Sigmoid colon (tissue), 7 donors: ENCODE data around the gene GNG10. TPM values are rescaled to one million over a fixed set of nuclear protein-coding genes. Genes with fewer than 3 reads are reported as not detected.
"Not testable (repeated sequence)": the region's sequence is repeated elsewhere in the genome, so short reads cannot be mapped to it uniquely, and the experiment has no call there.

Source experiments
- DNase-seq: peaks from one replicate; pipeline ENCODE4 v3.0.0-alpha.2; 2019
- H3K27ac ChIP-seq, 4 donors: fragments of 200-600 bp; sonication (generic); one replicate each; pipeline ENCODE4 v1.5.1; 2016 to 2019; ENCODE audit warnings: mild to moderate bottlenecking in 1 of 4
- H3K27me3 ChIP-seq, 3 donors: fragments of 200-600 bp; sonication (generic); one replicate each; pipeline ENCODE4 v1.5.1; 2019; ENCODE audit warnings: mild to moderate bottlenecking in 1 of 3
- H3K36me3 ChIP-seq, 4 donors: fragments of 200-600 bp; sonication (generic); one replicate each; pipeline ENCODE4 v1.5.1; 2016 to 2019
- H3K4me1 ChIP-seq, 4 donors: fragments of 200-600 bp; sonication (generic); one replicate each; pipeline ENCODE4 v1.5.1; 2017 to 2019
- H3K4me3 ChIP-seq, 4 donors: fragments of 200-600 bp; sonication (generic); one replicate each; pipeline ENCODE4 v1.5.1; 2017 to 2019; ENCODE audit warnings: mild to moderate bottlenecking in 2 of 4, moderate library complexity in 1 of 4
- H3K9me3 ChIP-seq, 4 donors: fragments of 200-600 bp in 3 of 4; sonication (generic) in 3 of 4; one replicate each; pipeline versions ENCODE4 v1.5.1 to v1.6.1; 2013 to 2019
- EP300 ChIP-seq, 4 donors: sonication (generic); formaldehyde crosslinking; IDR thresholded peaks; one replicate each; pipeline ENCODE4 v1.6.1; 2017; ENCODE audit warnings: antibody characterized with exemption in 4 of 4
- POLR2A ChIP-seq, 2 donors: fragments of 450-650 bp; IDR thresholded peaks; one replicate each; pipeline ENCODE4 v1.6.1; 2016; ENCODE audit warnings: antibody characterized with exemption in 2 of 2, mild to moderate bottlenecking in 2 of 2, moderate library complexity in 2 of 2
- POLR2AphosphoS5 ChIP-seq, 4 donors: sonication (generic); formaldehyde crosslinking; IDR thresholded peaks; one replicate each; pipeline ENCODE4 v1.6.1; 2017; ENCODE audit warnings: antibody characterized with exemption in 4 of 4
- WGBS, 2 donors: extraction: QIAGEN DNeasy Blood & Tissue Kit; methylation state at CpG; one replicate each; pipeline ENCODE4 v1.1.7; 2013; 5-methylcytosine and 5-hydroxymethylcytosine counted together
- intact Hi-C: fragments of 100-400 bp; cut with DNase I; formaldehyde crosslinking; loops from one replicate; pipeline ENCODE4 v1.15.1; 2023
- polyA plus RNA-seq, 3 donors: library from polyadenylated mRNA; stranded (reverse); fragments of 200-250 nt; gene quantifications; one replicate each; pipeline ENCODE4 v1.2.3, GENCODE V29; 2013
- total RNA-seq, 4 donors: library from RNA; depleted of rRNA; stranded (reverse); fragments of >200 nt; gene quantifications; one replicate each; pipeline ENCODE4 v1.1.0, GENCODE V29; 2016
- TF ChIP-seq, protein P1 (sequence below), 4 experiments: fragments of 450-650 bp in 3 of 4; fragments of 200-600 bp in 1 of 4; IDR thresholded peaks; one replicate each; pipeline ENCODE4 v1.5.1; 2016 to 2019; ENCODE audit warnings: antibody characterized with exemption in 4 of 4, mild to moderate bottlenecking in 3 of 4, moderate library complexity in 2 of 4
- donor health status: healthy with polysubstance abuse.
- donor health status: Bipolar disorder and iron deficiency.
- donor health status: healthy.

Gene GNG10
- total RNA-seq (100 to 1,000 TPM in 1 of 4 donors, 10 to 100 TPM in 3; 61.0 to 104 (median 79.9) TPM), polyA plus RNA-seq (10 to 100 TPM; 32.3 to 76.3 (median 55.9) TPM)

DNA sequence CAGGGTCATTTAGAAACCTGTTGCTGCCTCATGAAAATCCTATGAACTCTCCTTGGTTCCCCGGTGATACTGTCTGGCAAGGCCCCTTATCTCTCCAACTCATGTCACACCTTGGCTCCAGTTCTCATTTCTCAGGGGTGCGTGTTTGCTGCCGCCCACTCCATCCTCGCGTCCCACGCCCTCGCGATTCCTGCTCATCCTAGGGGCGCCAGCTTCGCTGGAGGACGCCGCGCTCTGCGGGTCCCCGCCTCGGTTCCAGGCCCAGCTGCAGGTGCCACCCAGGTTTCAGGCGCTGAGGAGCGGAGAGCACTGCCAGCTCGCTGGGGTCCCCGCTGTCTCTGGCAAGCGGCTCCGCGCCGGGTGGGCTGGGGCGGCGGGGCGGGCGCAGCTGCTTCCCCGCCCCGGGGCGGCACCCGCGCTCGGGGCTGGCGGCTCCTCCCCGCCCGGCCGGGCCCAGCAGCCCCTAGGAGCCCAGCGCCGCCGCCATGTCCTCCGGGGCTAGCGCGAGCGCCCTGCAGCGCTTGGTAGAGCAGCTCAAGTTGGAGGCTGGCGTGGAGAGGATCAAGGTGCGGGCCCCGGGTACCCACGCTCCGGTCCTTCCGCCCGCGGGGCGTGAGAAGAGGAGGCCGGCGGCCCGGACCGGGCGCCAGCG lies at the start of gene GNG10:
TSS of gene GNG10 (plus strand) at position 456 of the 652 bp plus-strand sequence. CDS start at position 486, 30 bp downstream.
- peak within 1 kb of the TSS; percentile 76 to 85 (median 83) for H3K27ac ChIP-seq
- peak; percentile 74 for DNase-seq
- peaks cover 0 to 15% (median 13%) of the 10 kb centered on the region in 4 donors for H3K4me1 ChIP-seq
- H3K27me3 ChIP-seq: no peaks in the 10 kb centered on the region
- H3K36me3 ChIP-seq: no peaks in the 10 kb centered on the region
- intact Hi-C loops: no loop called here
- H3K4me3 ChIP-seq: peak within 1 kb of the TSS; percentile 60 to 82 (median 74)
- WGBS, 2 donors: 0% methylated on average over 61 of the region's 61 CpGs
- no peaks in the 10 kb centered on the region for H3K9me3 ChIP-seq
- TF ChIP-seq POLR2AphosphoS5 (IDR thresholded peaks at IDR 0.05): peak in 3 of 4 donors; percentile 37 to 56 (median 43)
- TF ChIP-seq POLR2A (IDR thresholded peaks at IDR 0.05): no peak
- no peak for TF ChIP-seq EP300 (IDR thresholded peaks at IDR 0.05)
- TF ChIP-seq, protein P1, sequence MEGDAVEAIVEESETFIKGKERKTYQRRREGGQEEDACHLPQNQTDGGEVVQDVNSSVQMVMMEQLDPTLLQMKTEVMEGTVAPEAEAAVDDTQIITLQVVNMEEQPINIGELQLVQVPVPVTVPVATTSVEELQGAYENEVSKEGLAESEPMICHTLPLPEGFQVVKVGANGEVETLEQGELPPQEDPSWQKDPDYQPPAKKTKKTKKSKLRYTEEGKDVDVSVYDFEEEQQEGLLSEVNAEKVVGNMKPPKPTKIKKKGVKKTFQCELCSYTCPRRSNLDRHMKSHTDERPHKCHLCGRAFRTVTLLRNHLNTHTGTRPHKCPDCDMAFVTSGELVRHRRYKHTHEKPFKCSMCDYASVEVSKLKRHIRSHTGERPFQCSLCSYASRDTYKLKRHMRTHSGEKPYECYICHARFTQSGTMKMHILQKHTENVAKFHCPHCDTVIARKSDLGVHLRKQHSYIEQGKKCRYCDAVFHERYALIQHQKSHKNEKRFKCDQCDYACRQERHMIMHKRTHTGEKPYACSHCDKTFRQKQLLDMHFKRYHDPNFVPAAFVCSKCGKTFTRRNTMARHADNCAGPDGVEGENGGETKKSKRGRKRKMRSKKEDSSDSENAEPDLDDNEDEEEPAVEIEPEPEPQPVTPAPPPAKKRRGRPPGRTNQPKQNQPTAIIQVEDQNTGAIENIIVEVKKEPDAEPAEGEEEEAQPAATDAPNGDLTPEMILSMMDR (IDR thresholded peaks at IDR 0.05): no peak

DNA sequence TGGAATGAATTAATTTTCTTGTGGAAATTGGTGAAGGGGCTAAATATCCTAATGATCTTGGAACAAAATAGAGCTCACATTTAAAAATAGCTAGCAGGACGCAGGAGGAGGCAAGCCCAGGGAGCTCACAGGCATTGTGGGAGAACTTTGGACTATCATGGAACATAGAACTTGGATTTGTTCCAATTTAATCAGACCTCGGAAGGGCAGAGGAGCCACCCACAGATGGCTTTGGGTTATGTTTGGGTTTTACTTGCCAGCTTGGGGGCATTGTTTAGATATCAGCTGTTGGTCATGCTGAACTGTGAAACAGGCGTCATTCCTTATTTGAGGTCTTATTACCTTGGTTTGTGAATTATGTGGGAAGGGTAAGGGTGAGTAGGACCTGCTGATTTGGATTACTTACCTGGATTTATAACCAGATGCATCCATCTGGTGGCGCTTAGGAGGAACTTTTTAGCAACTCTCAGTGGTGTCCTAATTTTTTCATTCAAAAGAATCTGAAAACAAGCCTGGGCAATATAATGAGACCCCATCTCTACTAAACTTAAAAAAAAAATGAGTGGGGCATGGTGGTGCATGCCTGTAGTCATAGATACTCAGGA lies 47.9 kb upstream of the GNG10 start:
- TF ChIP-seq POLR2AphosphoS5 (IDR thresholded peaks at IDR 0.05): no peak
- TF ChIP-seq EP300 (IDR thresholded peaks at IDR 0.05): no peak
- TF ChIP-seq, protein P1 (IDR thresholded peaks at IDR 0.05): no peak
- TF ChIP-seq POLR2A (IDR thresholded peaks at IDR 0.05): no peak
- Histone ChIP-seq H3K4me1 (no peaks in the 10 kb centered on the region), H3K9me3 (no peaks in the 10 kb centered on the region), H3K27me3 (no peaks in the 10 kb centered on the region), H3K36me3 (no peaks in the 10 kb centered on the region), H3K27ac (no peak overlapping the region), H3K4me3 (no peak overlapping the region)
- intact Hi-C loops: no loop called here
- DNase-seq: no peak
- WGBS, 2 donors: 12 to 56% methylated on average over 4 of the region's 4 CpGs

DNA sequence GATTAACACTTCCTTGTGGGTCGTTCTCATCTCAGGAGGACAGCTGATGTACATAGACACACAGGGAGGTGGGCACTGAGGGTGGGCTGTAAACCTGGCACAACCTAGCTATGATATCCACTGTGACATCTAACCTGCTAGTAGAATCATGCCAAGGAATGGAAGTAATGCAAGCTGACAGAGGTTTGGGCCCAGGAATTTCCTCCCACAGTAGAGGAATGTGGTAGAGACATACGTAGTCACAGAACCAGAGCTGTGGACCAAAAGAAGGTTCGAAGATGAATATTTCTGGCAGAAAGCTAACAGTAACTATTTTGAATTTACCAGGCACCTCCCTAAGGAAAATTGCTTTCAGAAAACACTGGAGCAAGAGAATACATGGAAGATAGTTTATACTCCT lies 45.5 kb upstream of the GNG10 start:
- TF ChIP-seq EP300 (IDR thresholded peaks at IDR 0.05) (no peak), POLR2AphosphoS5 (IDR thresholded peaks at IDR 0.05) (no peak)
- TF ChIP-seq, protein P1 (IDR thresholded peaks at IDR 0.05): no peak
- DNase-seq: no peak
- H3K27ac ChIP-seq: no peak overlapping the region
- intact Hi-C loops: no loop called here
- H3K9me3 ChIP-seq: no peaks in the 10 kb centered on the region
- H3K27me3 ChIP-seq: no peaks in the 10 kb centered on the region
- no peaks in the 10 kb centered on the region for H3K4me1 ChIP-seq
- H3K4me3 ChIP-seq: no peak overlapping the region
- 70 to 72% methylated on average over 3 of the region's 3 CpGs for WGBS, 2 donors
- H3K36me3 ChIP-seq: no peaks in the 10 kb centered on the region

DNA sequence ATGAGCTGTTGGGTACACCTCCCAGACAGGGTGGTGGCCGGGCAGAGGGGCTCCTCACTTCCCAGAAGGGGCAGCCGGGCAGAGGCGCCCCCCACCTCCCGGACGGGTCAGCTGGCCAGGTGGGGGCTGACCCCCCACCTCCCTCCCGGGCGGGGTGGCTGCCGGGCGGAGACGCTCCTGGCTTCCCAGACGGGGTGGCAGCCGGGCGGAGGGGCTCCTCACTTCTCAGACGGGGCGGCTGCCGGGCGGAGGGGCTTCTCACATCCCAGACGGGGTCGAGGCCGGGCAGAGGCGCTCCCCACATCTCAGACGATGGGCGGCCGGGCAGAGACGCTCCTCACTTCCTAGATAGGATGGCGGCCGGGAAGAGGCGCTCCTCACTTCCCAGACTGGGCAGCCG lies 44.1 kb upstream of the GNG10 start:
- H3K27me3 ChIP-seq, H3K36me3 ChIP-seq, H3K9me3 ChIP-seq, intact Hi-C loops, H3K4me3 ChIP-seq, H3K4me1 ChIP-seq, DNase-seq, H3K27ac ChIP-seq: not testable (repeated sequence)
- WGBS, 2 donors: 94 to 95% methylated on average over 29 of the region's 29 CpGs

DNA sequence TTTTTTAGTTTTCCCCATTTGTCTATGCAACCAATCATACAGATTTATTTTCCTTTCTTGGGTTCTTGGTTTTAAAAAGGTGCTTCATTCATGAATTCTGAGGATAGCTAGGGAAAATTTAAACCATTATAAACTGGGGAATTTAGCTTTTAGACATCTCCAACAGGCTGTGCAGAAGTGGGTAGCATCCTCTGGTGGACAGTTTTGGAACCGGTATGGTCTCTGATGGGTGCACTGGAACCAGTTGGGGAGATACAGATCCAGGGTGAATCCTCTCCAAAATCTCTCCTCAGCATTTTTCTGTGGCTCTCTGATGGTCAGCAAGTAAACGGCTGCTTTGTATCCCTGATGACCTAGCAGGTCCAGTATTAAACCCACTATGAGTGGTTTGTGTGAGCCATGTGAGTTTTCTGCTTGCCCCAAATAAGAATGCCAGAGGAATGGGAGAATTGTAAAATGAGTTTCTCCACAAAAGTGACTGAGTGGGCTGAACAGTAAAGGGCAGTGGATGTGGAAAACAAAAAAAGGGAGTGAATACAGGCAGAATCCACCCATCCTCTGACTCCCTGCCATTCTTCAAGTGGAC lies 39.4 kb upstream of the GNG10 start:
- Histone ChIP-seq H3K4me1 (no peaks in the 10 kb centered on the region), H3K27ac (no peak overlapping the region), H3K9me3 (no peaks in the 10 kb centered on the region), H3K36me3 (no peaks in the 10 kb centered on the region), H3K4me3 (no peak overlapping the region), H3K27me3 (no peaks in the 10 kb centered on the region)
- WGBS, 2 donors: 26 to 29% methylated on average over 2 of the region's 2 CpGs
- DNase-seq: no peak
- intact Hi-C loops: no loop called here
- TF ChIP-seq EP300 (IDR thresholded peaks at IDR 0.05) (no peak), POLR2A (IDR thresholded peaks at IDR 0.05) (no peak)
- TF ChIP-seq, protein P1 (IDR thresholded peaks at IDR 0.05): peak; percentile 7 to 56 (median 50)
